ENCODE results near the gene NPPC. TPM values are rescaled to one million over a fixed set of nuclear protein-coding genes. Genes with fewer than 3 reads are reported as not detected.

The NPPC gene
- polyA plus RNA-seq, 10 donors = 0.90 to 8.3 (median 3.3) TPM

GRCh38 chr2:231936491-231936890 lies 10.3 kb upstream of the NPPC start:
- DNase-seq = no peak

GRCh38 chr2:231935815-231936214 lies 9.6 kb upstream of the NPPC start:
- no peak for DNase-seq

GRCh38 chr2:231935207-231935524 lies 9.0 kb upstream of the NPPC start:
- DNase-seq = peak in 1 of 3 donors; percentile 31

- DNase-seq = peak in 1 of 3 donors; percentile 13
Observed at GRCh38 chr2:231934441-231935206, 8.4 kb upstream of the NPPC start.

GRCh38 chr2:231933916-231934401 lies 7.8 kb upstream of the NPPC start:
- peak; percentile 50 to 83 (median 55) for DNase-seq

- peak in 1 of 3 donors; percentile 48 for DNase-seq
Observed at GRCh38 chr2:231932985-231933915, 7.1 kb upstream of the NPPC start.

- DNase-seq = peak in 1 of 3 donors; percentile 18
Observed at GRCh38 chr2:231932711-231932970, 6.4 kb upstream of the NPPC start.

GRCh38 chr2:231931481-231931915 lies 5.3 kb upstream of the NPPC start:
- peak in 1 of 3 donors; percentile 84 for DNase-seq

- DNase-seq = peak in 2 of 3 donors; percentile 59 to 90
Observed at GRCh38 chr2:231930593-231931281, 4.5 kb upstream of the NPPC start.

GRCh38 chr2:231929961-231930592 lies 3.9 kb upstream of the NPPC start:
- DNase-seq = peak; percentile 47 to 88 (median 52)

- DNase-seq = no peak
Observed at GRCh38 chr2:231928901-231929725, 2.9 kb upstream of the NPPC start.

- no peak for DNase-seq
Observed at GRCh38 chr2:231928481-231928880, 2.3 kb upstream of the NPPC start.

- peak in 1 of 3 donors; percentile 48 for DNase-seq
Observed at GRCh38 chr2:231927566-231927890, 1.3 kb upstream of the NPPC start.

GRCh38 chr2:231926761-231927565 lies 767 bp upstream of the NPPC start:
- DNase-seq = peak in 2 of 3 donors; percentile 42 to 77

- peak; percentile 71 to 94 (median 90) for DNase-seq
Observed at GRCh38 chr2:231925303-231926179, 655 bp downstream of the NPPC start.

GRCh38 chr2:231924889-231925275 lies 1.3 kb downstream of the NPPC start:
- no peak for DNase-seq

- no peak for DNase-seq
Observed at GRCh38 chr2:231923951-231924888, 2.0 kb downstream of the NPPC start.

GRCh38 chr2:231923010-231923344 lies 3.2 kb downstream of the NPPC start:
- no peak for DNase-seq

All from muscle of back (tissue), 11 donors.